Stimulated activated CD4-positive, alpha-beta T cell treated with anti-CD3 and anti-CD28 coated beads, Interleukin-4, amount 100 ng/mL, for 1 hour (primary cell): Measurements from ENCODE around the gene ZNF598.
A peak's percentile ranks its signal among the peaks of the same experiment; 100 is the strongest.
"Not testable (repeated sequence)": the region's sequence is repeated elsewhere in the genome, so short reads cannot be mapped to it uniquely, and the experiment has no call there.

Experiments
- DNase-seq: peaks from one replicate; pipeline ENCODE4 v3.0.0-alpha.2; 2020

ZNF598 gene

GRCh38 chr16:1973461-1974156, 36.0 kb downstream of the ZNF598 start:
- no peak for DNase-seq

GRCh38 chr16:1972490-1972877, 37.1 kb downstream of the ZNF598 start:
- no peak for DNase-seq

GRCh38 chr16:1971796-1972489, 37.7 kb downstream of the ZNF598 start, which contains the start of gene TBL3:
TBL3 (plus strand) TSS chr16:1972053; CDS start chr16:1972165, 112 bp downstream.
- DNase-seq = peak; percentile 95

GRCh38 chr16:1968146-1968953, 41.3 kb downstream of the ZNF598 start:
- no peak for DNase-seq

- DNase-seq = no peak
Observed at GRCh38 chr16:1966460-1966859, 43.2 kb downstream of the ZNF598 start, which contains the start of gene RNF151. RNF151 (plus strand) TSS chr16:1966856; CDS start chr16:1966882, 26 bp downstream.

- DNase-seq = no peak
Observed at GRCh38 chr16:1965396-1966001, 44.1 kb downstream of the ZNF598 start.

GRCh38 chr16:1964506-1965395, 44.9 kb downstream of the ZNF598 start, which contains the start of gene RPS2:
RPS2 (minus strand) TSS chr16:1964826; CDS start chr16:1964625, 201 bp downstream.
- peak; percentile 97 for DNase-seq

- DNase-seq = no peak
Observed at GRCh38 chr16:1963806-1964505, 45.7 kb downstream of the ZNF598 start.

- DNase-seq = not testable (repeated sequence)
Observed at GRCh38 chr16:1962161-1963153, 47.2 kb downstream of the ZNF598 start.

- DNase-seq = no peak
Observed at GRCh38 chr16:1961651-1962067, 48.0 kb downstream of the ZNF598 start.

GRCh38 chr16:1960665-1961630, 48.7 kb downstream of the ZNF598 start:
- peak; percentile 59 for DNase-seq

GRCh38 chr16:1959269-1960039, 50.2 kb downstream of the ZNF598 start, which contains the start of gene NDUFB10:
NDUFB10 (plus strand) TSS chr16:1959538; CDS start chr16:1959625, 87 bp downstream.
- DNase-seq = peak; percentile 95

GRCh38 chr16:1958715-1959268, 50.8 kb downstream of the ZNF598 start:
- no peak for DNase-seq

GRCh38 chr16:1958143-1958491, 51.5 kb downstream of the ZNF598 start:
- not testable (repeated sequence) for DNase-seq

GRCh38 chr16:1957434-1958142, 52.0 kb downstream of the ZNF598 start:
- not testable (repeated sequence) for DNase-seq

- DNase-seq = no peak
Observed at GRCh38 chr16:1953734-1954133, 55.9 kb downstream of the ZNF598 start.

GRCh38 chr16:1950559-1950958, 59.1 kb downstream of the ZNF598 start:
- DNase-seq = no peak
